CD4-positive, alpha-beta T cell treated with Interleukin-15 for 1 hour (primary cell): ENCODE measurements around the gene GPNMB.
"Not testable (repeated sequence)": the region's sequence is repeated elsewhere in the genome, so short reads cannot be mapped to it uniquely, and the experiment has no call there.

Experiments used
- DNase-seq: peaks from one replicate; pipeline ENCODE4 v3.0.0-alpha.2; 2020

GPNMB gene

GRCh38 chr7:23308754-23309153 lies 62.2 kb downstream of the GPNMB start:
- DNase-seq, result no peak

- not testable (repeated sequence) for DNase-seq
Observed at GRCh38 chr7:23312141-23312540, 65.6 kb downstream of the GPNMB start.

GRCh38 chr7:23315366-23315765 lies 68.8 kb downstream of the GPNMB start:
- DNase-seq, result no peak
